NCI-H1092 treated with DMSO at 0.1 percent for 48 hours (cell line): Measurements from ENCODE around the gene SELENOF.
A peak's percentile ranks its signal among the peaks of the same experiment; 100 is the strongest.
"Not testable (repeated sequence)": the region's sequence is repeated elsewhere in the genome, so short reads cannot be mapped to it uniquely, and the experiment has no call there.

Experiments used
- DNase-seq: peaks from one replicate; lab custom pipeline; 2025; lab: John Stamatoyannopoulos, UW

The SELENOF gene

DNA sequence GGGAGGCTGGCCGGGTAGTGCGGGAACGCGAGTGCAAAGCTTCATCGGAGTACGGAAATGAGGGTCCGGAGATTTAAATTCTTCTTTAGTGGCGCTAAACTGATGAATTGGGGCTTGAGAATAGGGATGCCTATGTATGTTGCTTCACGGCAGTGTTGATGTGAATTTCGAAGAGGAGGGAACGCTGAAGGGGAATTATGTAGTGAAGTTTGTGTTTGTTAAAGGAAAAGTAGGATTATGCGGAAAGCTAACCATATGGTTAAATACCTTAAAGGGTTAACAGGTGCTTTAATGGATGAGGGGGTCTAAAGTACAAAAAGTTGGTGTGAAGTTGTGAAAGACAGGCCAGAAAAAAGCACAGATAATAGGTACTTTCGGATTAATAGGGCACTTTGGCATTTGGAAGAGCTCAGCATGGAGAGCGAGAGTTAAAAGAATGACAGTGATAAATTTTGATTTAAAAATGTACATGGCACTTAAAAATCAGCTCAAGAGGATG is 1.9 kb upstream of the SELENOF start:
- peak; percentile 25 for DNase-seq

DNA sequence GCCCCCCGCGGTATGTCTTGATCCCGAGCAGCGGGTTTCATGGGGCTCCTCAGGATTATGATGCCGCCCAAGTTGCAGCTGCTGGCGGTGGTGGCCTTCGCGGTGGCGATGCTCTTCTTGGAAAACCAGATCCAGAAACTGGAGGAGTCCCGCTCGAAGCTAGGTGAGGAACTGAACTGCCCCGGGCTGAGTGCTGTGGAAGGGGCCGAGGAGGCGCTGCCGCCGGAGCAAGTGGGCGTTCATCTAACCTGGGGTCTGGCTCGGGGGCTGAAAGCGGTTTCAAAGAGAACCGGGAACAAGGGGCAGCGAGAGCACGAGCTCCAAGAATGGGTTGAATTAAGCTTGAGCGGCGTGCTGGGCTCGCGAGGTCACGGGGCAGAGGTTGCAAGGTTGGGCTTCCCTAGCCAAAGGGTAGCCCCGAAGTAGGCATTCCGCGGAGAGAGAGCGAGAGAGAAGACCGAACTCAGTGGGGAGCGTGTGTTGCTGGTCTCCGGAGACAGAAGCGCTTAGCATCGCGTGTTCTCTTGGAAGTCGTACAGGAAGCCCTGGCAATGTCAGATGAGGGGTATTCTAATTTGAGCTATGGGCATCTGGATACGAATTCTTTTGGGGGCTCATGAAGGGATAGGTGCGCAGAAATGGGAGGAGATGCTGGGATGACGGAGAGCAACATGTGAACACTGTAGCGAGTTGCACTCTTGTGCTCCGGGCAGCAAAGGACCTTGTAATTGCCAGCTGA is 1.2 kb upstream of the SELENOF start:
- DNase-seq = peak; percentile 78

- DNase-seq = no peak
Observed at GRCh38 chr1:86914601-86914997, 673 bp upstream of the SELENOF start, which contains the start of gene HS2ST1. Gene HS2ST1, plus strand, starts transcription at chr1:86914635.

DNA sequence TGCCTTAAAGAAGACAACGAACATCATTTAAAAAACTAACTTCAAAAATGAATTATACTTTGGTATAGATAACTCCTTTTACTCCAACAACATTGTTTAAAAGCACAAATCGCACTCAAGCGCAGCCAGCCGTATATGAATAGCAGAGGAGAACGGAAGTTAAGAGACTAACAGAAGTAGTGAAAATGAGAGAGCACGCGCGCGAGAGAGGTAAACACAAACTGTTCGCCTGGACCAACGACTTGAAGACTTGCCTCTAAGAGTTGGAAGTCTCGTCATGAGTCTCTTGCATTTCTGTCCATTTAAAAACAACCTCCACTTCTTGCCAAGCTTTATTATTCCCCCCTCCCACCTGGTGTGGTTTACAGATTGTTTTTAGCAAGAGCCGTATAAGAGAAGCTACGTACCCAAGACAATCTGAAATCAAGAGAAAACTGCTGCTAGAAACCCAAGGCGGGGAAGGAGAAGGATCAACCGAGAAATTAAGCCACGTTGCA is 479 bp downstream of the SELENOF start:
- DNase-seq = peak; percentile 61

DNA sequence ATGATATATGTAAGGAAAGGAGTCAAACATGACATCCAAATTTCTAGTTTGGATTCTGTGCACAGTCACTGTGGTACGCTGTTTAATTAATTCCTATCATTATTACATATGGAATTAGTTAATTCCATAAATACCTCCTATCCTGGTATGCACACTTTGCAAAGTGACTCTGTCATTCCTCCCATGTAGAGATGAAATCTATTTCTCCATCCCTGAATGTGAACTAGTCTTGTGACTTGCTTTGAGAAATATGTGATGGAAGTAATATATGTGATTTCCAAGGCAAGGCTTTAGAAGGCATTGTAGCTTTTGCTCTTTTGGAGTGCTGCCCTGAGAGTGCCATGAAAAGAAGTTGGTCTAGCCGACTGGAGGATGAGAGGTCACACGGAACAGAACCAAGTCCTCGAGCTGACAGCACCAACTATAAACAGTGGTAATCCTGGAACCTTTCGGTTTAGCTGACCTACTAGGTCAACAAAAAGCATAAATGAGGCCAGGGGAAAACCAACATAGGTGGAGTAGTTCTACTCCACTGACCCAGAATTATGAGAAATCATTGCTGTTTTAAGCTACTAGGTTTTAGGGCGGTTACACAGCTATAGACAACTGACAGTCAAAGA is 1.5 kb downstream of the SELENOF start:
- DNase-seq = no peak

DNA sequence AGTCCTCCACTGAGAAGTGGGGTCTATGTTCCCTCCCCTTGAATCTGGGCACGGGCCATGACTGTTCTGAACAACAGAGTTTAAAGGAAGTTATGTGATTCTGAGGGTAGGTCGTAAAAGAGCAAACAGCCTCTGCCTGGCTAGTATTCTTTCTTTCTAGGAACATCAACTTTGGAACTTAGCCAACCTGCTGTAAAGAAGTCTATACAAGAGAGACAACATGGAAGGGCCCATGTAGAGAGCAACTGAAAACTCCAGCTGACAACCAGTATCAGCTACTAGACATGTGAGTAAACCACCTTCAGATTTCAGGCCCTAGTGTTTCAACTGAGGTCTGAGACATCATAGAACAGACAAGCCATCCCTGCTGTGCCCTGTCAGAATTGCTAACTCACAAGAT is 7.5 kb downstream of the SELENOF start:
- DNase-seq = no peak

DNA sequence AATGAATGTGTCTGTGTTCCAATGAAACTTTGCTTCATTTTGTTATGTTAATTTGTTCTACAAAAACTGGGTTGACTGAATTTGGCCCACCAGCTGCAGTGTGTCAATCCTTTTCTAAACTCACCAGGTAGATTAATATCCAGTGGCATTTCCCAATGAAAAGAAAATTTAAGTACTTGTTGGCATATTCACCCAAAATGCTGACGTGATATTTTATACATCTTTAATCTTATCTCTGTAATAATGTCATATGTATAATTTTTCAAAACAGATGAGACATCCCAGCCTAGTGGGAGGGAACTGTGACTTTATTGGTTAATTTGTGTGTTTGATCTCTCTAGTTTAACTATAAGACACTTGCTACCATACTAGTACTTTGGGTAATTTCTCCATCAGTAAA is 8.1 kb downstream of the SELENOF start:
- DNase-seq = no peak

DNA sequence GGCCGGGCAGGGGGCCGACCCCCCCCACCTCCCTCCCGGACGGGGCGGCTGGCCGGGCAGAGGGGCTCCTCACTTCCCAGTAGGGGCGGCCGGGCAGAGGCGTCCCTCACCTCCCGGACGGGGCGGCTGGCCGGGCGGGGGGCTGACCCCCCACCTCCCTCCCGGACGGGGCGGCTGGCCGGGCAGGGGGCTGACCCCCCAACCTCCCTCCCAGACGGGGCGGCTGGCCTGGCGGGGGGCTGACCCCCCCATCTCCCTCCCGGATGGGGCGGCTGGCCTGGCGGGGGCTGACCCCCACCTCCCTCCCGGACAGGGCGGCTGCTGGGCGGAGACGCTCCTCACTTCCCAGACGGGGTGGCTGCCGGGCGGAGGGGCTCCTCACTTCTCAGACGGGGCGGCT is 14.5 kb downstream of the SELENOF start:
- not testable (repeated sequence) for DNase-seq

GRCh38 chr1:86888327-86888726 is 25.6 kb downstream of the SELENOF start:
- DNase-seq = no peak

- no peak for DNase-seq
Observed at GRCh38 chr1:86887479-86888162, 26.3 kb downstream of the SELENOF start.

- DNase-seq = no peak
Observed at GRCh38 chr1:86875722-86876121, 38.2 kb downstream of the SELENOF start.

DNA sequence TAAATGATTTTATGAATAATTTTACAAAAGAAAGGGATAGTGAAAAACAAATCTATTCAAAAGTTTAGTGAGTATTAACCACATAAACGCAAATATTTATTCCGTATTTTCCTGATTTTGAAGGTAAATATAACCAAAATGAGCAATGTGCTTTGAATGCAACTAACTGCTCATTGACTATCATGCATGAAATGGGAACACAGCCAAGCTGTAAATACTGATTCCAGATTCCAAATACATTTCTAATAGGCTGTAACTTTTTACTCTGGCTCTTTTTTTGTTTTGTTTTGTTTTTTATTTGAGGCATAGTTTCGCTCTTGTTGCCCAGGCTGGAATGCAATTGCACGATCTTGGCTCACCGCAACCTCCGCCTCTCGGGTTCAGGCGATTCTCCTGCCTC is 41.8 kb downstream of the SELENOF start:
- DNase-seq = no peak

- no peak for DNase-seq
Observed at GRCh38 chr1:86871001-86871400, 42.9 kb downstream of the SELENOF start.

GRCh38 chr1:86868477-86868876 is 45.4 kb downstream of the SELENOF start:
- DNase-seq = no peak

- not testable (repeated sequence) for DNase-seq
Observed at GRCh38 chr1:86867278-86867677, 46.6 kb downstream of the SELENOF start.

GRCh38 chr1:86866665-86867064 is 47.3 kb downstream of the SELENOF start:
- DNase-seq = no peak

- DNase-seq = no peak
Observed at GRCh38 chr1:86865973-86866637, 47.8 kb downstream of the SELENOF start.

GRCh38 chr1:86862920-86863319 is 51.0 kb downstream of the SELENOF start:
- DNase-seq = no peak

- DNase-seq = no peak
Observed at GRCh38 chr1:86861424-86861823, 52.5 kb downstream of the SELENOF start.

DNA sequence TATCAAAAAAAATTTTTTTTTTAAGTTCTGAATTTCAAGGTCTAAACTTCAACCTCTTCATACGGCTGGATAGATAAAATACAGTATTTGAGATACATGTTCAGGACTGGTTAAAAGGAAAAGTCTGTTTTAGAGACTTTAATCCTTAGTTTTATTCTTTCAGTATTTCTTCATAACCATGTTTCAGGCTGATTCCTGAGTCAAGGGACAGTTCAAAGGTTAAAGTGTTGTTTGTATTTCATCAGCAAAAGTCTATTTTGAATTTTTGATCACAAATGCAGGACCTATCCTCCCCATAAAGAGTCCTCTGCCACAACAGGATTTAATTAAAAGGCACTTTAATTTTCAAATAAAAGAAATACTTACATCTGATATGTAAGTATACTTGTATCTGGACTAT is 53.5 kb downstream of the SELENOF start:
- no peak for DNase-seq

- no peak for DNase-seq
Observed at GRCh38 chr1:86860020-86860419, 53.9 kb downstream of the SELENOF start.
